Activated CD4-positive, alpha-beta T cell treated with anti-CD3 and anti-CD28 coated beads, Interleukin-2, amount 50 U/mL, for 16 hours (primary cell): ENCODE data around the gene ZNF669.

ENCODE experiments used
- DNase-seq: peaks from one replicate; pipeline ENCODE4 v3.0.0-alpha.2; 2020

The ZNF669 gene

GRCh38 chr1:247054992-247055415 is 49.2 kb downstream of the ZNF669 start:
- DNase-seq = no peak
